HepG2 (cell line): ENCODE measurements around the gene MARK2. TPM values are rescaled to one million over a fixed set of nuclear protein-coding genes. Genes with fewer than 3 reads are reported as not detected.

Experiments used
- ATAC-seq: fragments of 200-7000 bp; cut with Tn5 transposase; 3 replicates; pipeline ENCODE4 v1.9.1; 2020; ENCODE audit warnings: mild to moderate bottlenecking, moderate library complexity
- BruUV-seq: library from RNA; stranded (reverse); fragments of 400-500 nt; replicated peaks from 2 replicates; lab custom pipeline; 2021; lab: Mats Ljungman, UMichigan
- CTCF ChIA-PET: fragments of 300-600 bp; formaldehyde crosslinking; extraction: SDS; loops from one replicate; lab custom pipeline; 2021; ENCODE audit warnings: low total read pairs, inconsistent platforms, low intra/inter-chr PET ratio; lab: Yijun Ruan, JAX
- POLR2A ChIA-PET: fragments of 350-600 bp; sonication (Branson Sonifier 250); formaldehyde crosslinking; loops from one replicate; lab custom pipeline; 2020; ENCODE audit warnings: antibody characterized with exemption, inconsistent platforms; lab: Yijun Ruan, JAX
- DNase-seq: peaks from one replicate; pipeline ENCODE4 v3.0.0-alpha.2; 2015; ENCODE audit warnings: low spot score
- FAIRE-seq: peaks from 3 replicates; lab custom pipeline; 2011; peaks lifted over from hg19 to GRCh38; lab: Jason Lieb, UNC
- H2AFZ ChIP-seq: one replicate; pipeline ENCODE4 v1.6.1; 2011; ENCODE audit warnings: low read length, inconsistent platforms
- H3K27ac ChIP-seq: fragments of 300-600 bp; 3 replicates; pipeline ENCODE4 v1.8.0; 2011; ENCODE audit warnings: mixed run types, mild to moderate bottlenecking, mixed read lengths, low read length, inconsistent platforms; ENCODE audit not compliant: insufficient read depth; ENCODE audit errors: extremely low read length
- H3K27me3 ChIP-seq, 2 experiments: fragments of 200-600 bp in 1 of 2; 2 replicates in 1 of 2; 3 replicates in 1 of 2; pipeline versions ENCODE4 v1.6.0 to v1.8.0; 2011; ENCODE audit warnings: low read length in 2 of 2, mild to moderate bottlenecking in 2 of 2, moderate library complexity in 2 of 2, inconsistent platforms in 1 of 2; ENCODE audit not compliant: insufficient read depth in 2 of 2, control insufficient read depth in 1 of 2
- H3K36me3 ChIP-seq, 2 experiments: fragments of 200-600 bp in 1 of 2; replicated peaks in 1 of 2; 2 replicates in 1 of 2; 3 replicates in 1 of 2; pipeline versions ENCODE4 v1.5.1 to v1.8.0; 2011; ENCODE audit warnings: low read length in 2 of 2, inconsistent platforms in 1 of 2; ENCODE audit not compliant: insufficient read depth in 2 of 2, control insufficient read depth in 1 of 2
- H3K4me1 ChIP-seq: 2 replicates; pipeline ENCODE4 v1.5.1; 2012; ENCODE audit warnings: low read length, inconsistent platforms; ENCODE audit not compliant: insufficient read depth
- H3K4me2 ChIP-seq: 2 replicates; pipeline ENCODE4 v1.6.0; 2011; ENCODE audit warnings: low read depth, low read length, inconsistent platforms
- H3K4me3 ChIP-seq, 3 experiments: fragments of 200-600 bp in 1 of 3; sonication (generic), shearing (Covaris generic) in 1 of 3; replicated peaks in 1 of 3; 2 replicates each; pipeline ENCODE4 v1.5.1; 2011 to 2016; ENCODE audit warnings: low read length in 3 of 3, inconsistent platforms in 2 of 3, low read depth in 2 of 3, mild to moderate bottlenecking in 2 of 3, control low read depth in 1 of 3, mixed read lengths in 1 of 3; ENCODE audit not compliant: insufficient read depth in 1 of 3
- H3K79me2 ChIP-seq: one replicate; pipeline ENCODE4 v1.6.1; 2011; ENCODE audit warnings: low read length, inconsistent platforms; ENCODE audit not compliant: insufficient read depth
- H3K9ac ChIP-seq: 2 replicates; pipeline ENCODE4 v1.6.0; 2011; ENCODE audit warnings: mild to moderate bottlenecking, low read depth, low read length, inconsistent platforms; ENCODE audit not compliant: insufficient read depth
- H3K9me3 ChIP-seq: 2 replicates; pipeline ENCODE4 v1.5.1; 2012; ENCODE audit warnings: mild to moderate bottlenecking, low read length
- H4K20me1 ChIP-seq: 2 replicates; pipeline ENCODE4 v1.6.0; 2011; ENCODE audit warnings: inconsistent platforms, mild to moderate bottlenecking, low read length, moderate library complexity; ENCODE audit not compliant: insufficient read depth
- CTCF ChIP-seq: sonication (generic); formaldehyde crosslinking; IDR thresholded peaks from 2 replicates; pipeline ENCODE4 v1.5.0; 2020; ENCODE audit warnings: mild to moderate bottlenecking, missing genetic modification reagents, moderate library complexity
- FIP1L1 ChIP-seq: fragments of 200-400 bp; formaldehyde crosslinking; IDR thresholded peaks from 2 replicates; pipeline ENCODE4 v1.6.1; 2018; ENCODE audit warnings: low read depth, mild to moderate bottlenecking, low read length, moderate library complexity, borderline replicate concordance; ENCODE audit not compliant: insufficient read depth
- FOSL1 ChIP-seq: sonication (generic); formaldehyde crosslinking; IDR thresholded peaks from 2 replicates; pipeline ENCODE4 v1.9.0; 2021; ENCODE audit warnings: missing genetic modification reagents, borderline replicate concordance
- MBD4 ChIP-seq: IDR thresholded peaks from 2 replicates; pipeline ENCODE4 v1.6.1; 2012; ENCODE audit warnings: low read length, inconsistent platforms, borderline replicate concordance
- RAD21 ChIP-seq: fragments of 450-650 bp; formaldehyde crosslinking; IDR thresholded peaks from 2 replicates; pipeline ENCODE4 v1.5.0; 2020; ENCODE audit warnings: mild to moderate bottlenecking
- SMC3 ChIP-seq: IDR thresholded peaks from 2 replicates; pipeline ENCODE4 v1.6.1; 2011; ENCODE audit warnings: low read length, improper control_type of control experiment
- STAG1 ChIP-seq: sonication (generic); formaldehyde crosslinking; IDR thresholded peaks from 2 replicates; pipeline ENCODE4 v1.4.0; 2020; ENCODE audit warnings: missing genetic modification reagents
- WGBS: methylation state at CpG from one replicate; pipeline ENCODE4 v1.1.6; 2017; ENCODE audit warnings: low lambda C conversion rate; 5-methylcytosine and 5-hydroxymethylcytosine counted together
- in situ Hi-C: cut with HindIII; loops from 2 replicates; pipeline ENCODE4 v1.10.0; 2017; ENCODE audit warnings: low pct_unique_long_range_greater_than_20kb; ENCODE audit not compliant: extremely low pct_ligation_motif_present
- intact Hi-C: fragments of 100-400 bp; cut with micrococcal nuclease; formaldehyde crosslinking; loops from one replicate; pipeline ENCODE4 v1.10.0; 2022; ENCODE audit not compliant: unreplicated experiment
- polyA plus RNA-seq, 8 experiments: library from polyadenylated mRNA; depleted of rRNA in 3 of 8; stranded (reverse) in 7 of 8; unstranded in 1 of 8; fragments of >200 nt; fragmentation: Illumina TruSeq in 4 of 8; extraction: Trizol in 4 of 8; gene quantifications; 2 replicates each; pipeline versions ENCODE4 v1.2.1 to v1.2.3, GENCODE V29; 2011 to 2016; ENCODE audit warnings: low read depth in 4 of 8, missing spikeins in 1 of 8, mixed read lengths in 1 of 8; ENCODE audit not compliant: insufficient read depth in 1 of 8
- total RNA-seq, 5 experiments: library from RNA; depleted of rRNA; stranded (reverse); fragments of >200 nt; fragmentation: Illumina TruSeq; extraction: Trizol; gene quantifications; 2 replicates each; pipeline ENCODE4 v1.2.3, GENCODE V29; 2016; ENCODE audit warnings: low read depth in 1 of 5
- TF ChIP-seq, protein P1 (sequence below): sonication (generic); formaldehyde crosslinking; IDR thresholded peaks from 2 replicates; pipeline ENCODE4 v1.4.0; 2020; ENCODE audit warnings: missing genetic modification reagents, borderline replicate concordance

Gene MARK2
- total and polyA plus RNA-seq, 2 of the 13 experiments (the other 11 are each of a cell fraction or from before 2014, with no cell fraction given) = 13.5 to 13.9 TPM

- Histone ChIP-seq H3K4me3 (no peak overlapping the region), H3K4me2 (no peak overlapping the region), H3K27ac (no peak overlapping the region), H3K36me3 (peaks cover 47 to 81% of the 10 kb centered on the region in 2 experiments), H3K9me3 (no peaks in the 10 kb centered on the region), H3K79me2 (no peaks in the 10 kb centered on the region), H3K4me1 (no peaks in the 10 kb centered on the region), H4K20me1 (no peaks in the 10 kb centered on the region), H3K9ac (no peak overlapping the region), H3K27me3 (no peaks in the 10 kb centered on the region; a peak in 1 of 5 replicates), H2AFZ (no peak overlapping the region)
- BruUV-seq = no TSS peak
- ATAC-seq (peak; percentile 57), FAIRE-seq (peak; percentile 18), DNase-seq (no peak)
- ChIA-PET POLR2A (interaction anchor here (1.4 kb wide), 1 partner anchor 63 kb away, joined by 4 read pairs; the partner anchor contains the start of gene MARK2), CTCF (interaction anchor here (1.1 to 1.5 kb wide), 2 partner anchors 63 to 64 kb away, joined by 3 to 6 read pairs; partner anchors contain the start of gene MARK2)
- in situ Hi-C loops (no loop called here), intact Hi-C loops (loop anchor here (1.0 to 10.0 kb wide), 2 partner anchors 64 to 137 kb away; partner anchors contain the start of gene ZFTA)
- TF ChIP-seq FOSL1 (CRISPR knock-in tag) = no peak
- TF ChIP-seq MBD4 = no peak
- peak; percentile 55; the same call in 1 of the 2 replicates for TF ChIP-seq SMC3
- TF ChIP-seq, protein P1, sequence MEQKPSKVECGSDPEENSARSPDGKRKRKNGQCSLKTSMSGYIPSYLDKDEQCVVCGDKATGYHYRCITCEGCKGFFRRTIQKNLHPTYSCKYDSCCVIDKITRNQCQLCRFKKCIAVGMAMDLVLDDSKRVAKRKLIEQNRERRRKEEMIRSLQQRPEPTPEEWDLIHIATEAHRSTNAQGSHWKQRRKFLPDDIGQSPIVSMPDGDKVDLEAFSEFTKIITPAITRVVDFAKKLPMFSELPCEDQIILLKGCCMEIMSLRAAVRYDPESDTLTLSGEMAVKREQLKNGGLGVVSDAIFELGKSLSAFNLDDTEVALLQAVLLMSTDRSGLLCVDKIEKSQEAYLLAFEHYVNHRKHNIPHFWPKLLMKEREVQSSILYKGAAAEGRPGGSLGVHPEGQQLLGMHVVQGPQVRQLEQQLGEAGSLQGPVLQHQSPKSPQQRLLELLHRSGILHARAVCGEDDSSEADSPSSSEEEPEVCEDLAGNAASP = peak; percentile 53; the same call in 1 of the 2 replicates
- TF ChIP-seq STAG1 (CRISPR knock-in tag) = peak; percentile 30
- TF ChIP-seq CTCF = peak; percentile 41
- no peak for TF ChIP-seq FIP1L1
- peak; percentile 30; the same call in 1 of the 2 replicates for TF ChIP-seq RAD21
- WGBS = 94% methylated on average over 2 of the region's 3 CpGs
Measured at GRCh38 chr11:63901660-63902059, 62.8 kb downstream of the MARK2 start.
